Prostate gland (tissue), 2 donors: ENCODE results near the gene CASP10. TPM values are rescaled to one million over a fixed set of nuclear protein-coding genes. Genes with fewer than 3 reads are reported as not detected.

Experiments
- DNase-seq: peaks from one replicate; pipeline ENCODE4 v3.0.0-alpha.2; 2019; ENCODE audit warnings: low spot score
- H3K27ac ChIP-seq, 2 donors: fragments of 200-600 bp; sonication (generic); 2 replicates each; pipeline ENCODE4 v1.5.1; 2017 to 2019
- H3K27me3 ChIP-seq: fragments of 200-600 bp; sonication (generic); replicated peaks from 2 replicates; pipeline ENCODE4 v1.5.1; 2019; ENCODE audit not compliant: insufficient read depth
- H3K36me3 ChIP-seq, 2 donors: fragments of 200-600 bp; sonication (generic); 1 replicate in 1 of 2; 2 replicates in 1 of 2; pipeline versions ENCODE4 v1.5.1 to v1.8.1; 2017 to 2019
- H3K4me1 ChIP-seq: fragments of 200-600 bp; sonication (generic); replicated peaks from 2 replicates; pipeline ENCODE4 v1.5.1; 2019
- H3K4me3 ChIP-seq, 2 donors: fragments of 200-600 bp; sonication (generic); 2 replicates each; pipeline ENCODE4 v1.5.1; 2017 to 2019
- H3K9me3 ChIP-seq: fragments of 200-600 bp; sonication (generic); 2 replicates; pipeline ENCODE4 v1.5.1; 2017
- CTCF ChIP-seq, 4 experiments: fragments of 200-600 bp in 2 of 4; fragments of 450-650 bp in 2 of 4; sonication (generic) in 2 of 4; IDR thresholded peaks; 1 replicate in 3 of 4; 2 replicates in 1 of 4; pipeline ENCODE4 v1.5.1; 2016 to 2019; ENCODE audit warnings: antibody characterized with exemption in 4 of 4, mild to moderate bottlenecking in 2 of 4, moderate library complexity in 2 of 4
- POLR2A ChIP-seq: fragments of 450-650 bp; IDR thresholded peaks from one replicate; pipeline ENCODE4 v1.6.1; 2016; ENCODE audit warnings: antibody characterized with exemption, mild to moderate bottlenecking
- POLR2AphosphoS5 ChIP-seq: sonication (generic); formaldehyde crosslinking; IDR thresholded peaks from one replicate; pipeline ENCODE4 v1.6.1; 2017; ENCODE audit warnings: antibody characterized with exemption
- WGBS: methylation state at CpG from one replicate; pipeline ENCODE4 v1.1.5; 2018; 5-methylcytosine and 5-hydroxymethylcytosine counted together
- intact Hi-C: fragments of 100-400 bp; cut with DNase I; formaldehyde crosslinking; loops from one replicate; pipeline ENCODE4 v1.14.2; 2022
- total RNA-seq, 2 donors: library from RNA; depleted of rRNA; stranded (reverse); fragments of >200 nt; gene quantifications; one replicate each; pipeline ENCODE4 v1.1.0, GENCODE V29; 2016

CASP10 gene
- total RNA-seq, 2 donors from 2014 or later = 1.7 to 9.8 TPM

GRCh38 chr2:201242571-201243277 is 59.8 kb downstream of the CASP10 start:
- no peak for TF ChIP-seq POLR2AphosphoS5
- no peak for TF ChIP-seq POLR2A
- TF ChIP-seq CTCF (IDR thresholded peaks at IDR 0.05) = no peak
- no peaks in the 10 kb centered on the region for H3K36me3 ChIP-seq
- intact Hi-C loops = no loop called here
- no peak overlapping the region for H3K27ac ChIP-seq
- no peak overlapping the region for H3K4me3 ChIP-seq
- no peak for DNase-seq
- H3K4me1 ChIP-seq = no peaks in the 10 kb centered on the region
- H3K9me3 ChIP-seq = no peaks in the 10 kb centered on the region
- no peaks in the 10 kb centered on the region for H3K27me3 ChIP-seq

- Histone ChIP-seq H3K4me3 (no peak overlapping the region), H3K27me3 (no peaks in the 10 kb centered on the region), H3K27ac (no peak overlapping the region), H3K9me3 (no peaks in the 10 kb centered on the region), H3K36me3 (no peaks in the 10 kb centered on the region), H3K4me1 (no peaks in the 10 kb centered on the region)
- 92% methylated on average over 5 of the region's 5 CpGs for WGBS
- intact Hi-C loops = no loop called here
- TF ChIP-seq CTCF (IDR thresholded peaks at IDR 0.05) (no peak), POLR2A (no peak), POLR2AphosphoS5 (no peak)
- DNase-seq = no peak
Observed at GRCh38 chr2:201244829-201245228, 61.9 kb downstream of the CASP10 start.

GRCh38 chr2:201246280-201246679 is 63.3 kb downstream of the CASP10 start:
- Histone ChIP-seq H3K27me3 (no peaks in the 10 kb centered on the region), H3K9me3 (no peaks in the 10 kb centered on the region), H3K36me3 (no peaks in the 10 kb centered on the region), H3K4me3 (no peak overlapping the region), H3K27ac (no peak overlapping the region), H3K4me1 (no peaks in the 10 kb centered on the region)
- intact Hi-C loops = no loop called here
- no peak for DNase-seq
- TF ChIP-seq CTCF (IDR thresholded peaks at IDR 0.05) (no peak), POLR2A (no peak), POLR2AphosphoS5 (no peak)
- WGBS = 66% methylated on average over 4 of the region's 4 CpGs

GRCh38 chr2:201248288-201248844 is 65.4 kb downstream of the CASP10 start:
- H3K36me3 ChIP-seq = no peaks in the 10 kb centered on the region
- no peak overlapping the region for H3K4me3 ChIP-seq
- WGBS = 94% methylated on average over 6 of the region's 6 CpGs
- no peaks in the 10 kb centered on the region for H3K27me3 ChIP-seq
- no peaks in the 10 kb centered on the region for H3K9me3 ChIP-seq
- TF ChIP-seq POLR2A (no peak), POLR2AphosphoS5 (no peak), CTCF (IDR thresholded peaks at IDR 0.05) (no peak)
- H3K4me1 ChIP-seq = no peaks in the 10 kb centered on the region
- H3K27ac ChIP-seq = no peak overlapping the region
- intact Hi-C loops = no loop called here
- no peak for DNase-seq

- no peaks in the 10 kb centered on the region for H3K9me3 ChIP-seq
- no peaks in the 10 kb centered on the region for H3K36me3 ChIP-seq
- H3K4me1 ChIP-seq = no peaks in the 10 kb centered on the region
- 78% methylated on average over 2 of the region's 2 CpGs for WGBS
- no peak overlapping the region for H3K4me3 ChIP-seq
- H3K27me3 ChIP-seq = no peaks in the 10 kb centered on the region
- H3K27ac ChIP-seq = no peak overlapping the region
- intact Hi-C loops = no loop called here
- TF ChIP-seq CTCF (IDR thresholded peaks at IDR 0.05) = no peak
- no peak for TF ChIP-seq POLR2AphosphoS5
- no peak for TF ChIP-seq POLR2A
- no peak for DNase-seq
Observed at GRCh38 chr2:201249889-201250288, 66.9 kb downstream of the CASP10 start.
